ENCODE measurements around the gene PPP6R2. TPM values are rescaled to one million over a fixed set of nuclear protein-coding genes. Genes with fewer than 3 reads are reported as not detected.

PPP6R2 gene
- total RNA-seq, 1 experiment from 2014 or later: 42.6 TPM

DNA sequence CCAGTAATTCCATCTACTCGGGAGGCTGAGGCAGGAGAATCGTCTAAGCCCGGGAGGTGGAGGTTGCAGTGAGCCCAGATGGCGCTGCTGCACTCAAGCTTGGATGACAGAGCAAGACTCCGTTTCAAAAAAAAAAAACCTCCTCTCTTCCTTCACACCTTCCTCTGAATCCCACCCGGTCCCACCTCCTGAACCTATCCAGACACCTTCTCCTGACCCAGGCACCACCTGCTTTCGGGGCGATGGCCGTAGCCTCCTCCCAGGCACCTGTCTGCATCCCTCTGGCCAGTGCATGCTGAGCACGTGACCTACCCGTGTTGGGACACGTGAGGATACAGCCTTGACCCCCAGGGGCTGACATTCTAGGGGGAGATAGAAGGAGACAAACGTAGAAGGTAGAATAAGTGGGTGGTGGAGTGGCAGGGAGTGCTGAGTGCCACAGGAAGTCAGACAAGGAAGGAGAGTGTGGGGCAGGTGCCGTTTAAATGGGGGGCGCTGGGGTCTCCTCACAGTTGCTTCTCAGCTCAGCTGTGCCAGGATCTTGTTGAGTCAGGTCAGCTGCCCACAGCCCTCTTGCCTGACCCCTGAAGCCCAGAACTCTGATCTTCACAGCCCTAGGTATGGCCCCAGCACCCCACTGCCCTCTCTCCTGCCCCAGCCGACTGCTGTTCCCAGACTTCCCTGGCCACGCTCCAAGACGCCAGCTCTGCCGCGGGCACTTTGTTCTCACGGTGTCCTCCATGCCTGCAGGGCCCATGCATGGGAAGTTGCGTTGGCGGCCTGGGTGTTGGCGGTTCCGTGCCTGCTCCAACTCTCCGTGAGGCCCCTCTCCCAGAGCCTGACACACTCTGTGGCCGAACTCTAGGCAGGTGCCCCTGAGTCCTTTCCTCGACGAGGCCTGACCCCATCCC is 142.3 kb downstream of the PPP6R2 start:
- Mint-ChIP-seq H3K4me1 (peaks cover 3 to 6% of the 10 kb centered on the region in 2 experiments; a peak in 2 of 4 replicates), H3K27me3 (ENCODE audit: low read depth) (peaks cover 9% of the 10 kb centered on the region), H3K9me3 (no peaks in the 10 kb centered on the region), H3K4me3 (no peak overlapping the region), H3K27ac (peak overlapping the region in 1 of 3 experiments; percentile 51; a peak in 2 of 7 replicates), H3K36me3 (ENCODE audit: insufficient read depth in 1 of 3, low read depth in 3 of 3) (peaks cover 0 to 2% (median 0%) of the 10 kb centered on the region in 3 experiments; a peak in 1 of 7 replicates)
- Histone ChIP-seq H2BK120ac (ENCODE audit: low read depth, low read length, poor library complexity, severe bottlenecking) (no peak overlapping the region), H3K79me1 (ENCODE audit: insufficient read depth, low read depth, low read length, poor library complexity, severe bottlenecking) (no peaks in the 10 kb centered on the region), H4K20me1 (ENCODE audit: control insufficient read depth, insufficient read depth, insufficient read length) (no peaks in the 10 kb centered on the region), H2BK20ac (ENCODE audit: low read depth, low read length, poor library complexity, severe bottlenecking) (no peak overlapping the region), H2AFZ (ENCODE audit: low read length) (no peak overlapping the region), H4K5ac (ENCODE audit: insufficient read length, low read depth, low read length) (no peak overlapping the region), H3K23ac (ENCODE audit: insufficient read length, low read depth, low read length) (no peak overlapping the region), H3K18ac (ENCODE audit: insufficient read length, low read depth, low read length) (no peak overlapping the region), H4K91ac (ENCODE audit: insufficient read length, low read depth, low read length) (no peak overlapping the region), H3K79me2 (ENCODE audit: insufficient read depth, low read length) (no peaks in the 10 kb centered on the region), H2AK5ac (ENCODE audit: insufficient read length, low read length) (no peak overlapping the region), H3K4ac (ENCODE audit: low read depth, low read length) (no peak overlapping the region), H3K4me2 (ENCODE audit: insufficient read depth, insufficient read length, low read length) (no peak overlapping the region), H3K27me3 (ENCODE audit: insufficient read depth, low read length) (peaks cover under 1% of the 10 kb centered on the region; the same call in 1 of the 2 replicates), H2BK12ac (ENCODE audit: insufficient read length, low read depth, low read length) (no peak overlapping the region), H4K8ac (replicated peaks; ENCODE audit: insufficient read length, low read depth, low read length) (no peak overlapping the region), H3K56ac (ENCODE audit: insufficient read length, low read depth, low read length) (no peak overlapping the region), H3T11ph (ENCODE audit: low read length) (no peak overlapping the region), H3K9ac (ENCODE audit: extremely low read depth, insufficient read length, low read length) (no peak overlapping the region), H2BK5ac (ENCODE audit: insufficient read length, low read length) (no peak overlapping the region), H3K27ac (ENCODE audit: insufficient read length, low read depth, low read length) (no peak overlapping the region), H2BK15ac (ENCODE audit: low read depth, low read length) (no peak overlapping the region), H3K14ac (ENCODE audit: insufficient read depth, low read length) (no peak overlapping the region), H3K23me2 (ENCODE audit: insufficient read length, low read depth, low read length, poor library complexity, severe bottlenecking) (peaks cover 5% of the 10 kb centered on the region), H3K4me1 (ENCODE audit: insufficient read depth, low read length) (no peaks in the 10 kb centered on the region), H3K9me3 (ENCODE audit: control insufficient read depth, low read depth, low read length) (no peaks in the 10 kb centered on the region)
- WGBS (ENCODE audit: extremely low coverage, insufficient read length, low lambda C conversion rate): no CpG with 5 or more reads among the region's 29 CpGs
- no peak for DNase-seq
- TF ChIP-seq, protein P1, sequence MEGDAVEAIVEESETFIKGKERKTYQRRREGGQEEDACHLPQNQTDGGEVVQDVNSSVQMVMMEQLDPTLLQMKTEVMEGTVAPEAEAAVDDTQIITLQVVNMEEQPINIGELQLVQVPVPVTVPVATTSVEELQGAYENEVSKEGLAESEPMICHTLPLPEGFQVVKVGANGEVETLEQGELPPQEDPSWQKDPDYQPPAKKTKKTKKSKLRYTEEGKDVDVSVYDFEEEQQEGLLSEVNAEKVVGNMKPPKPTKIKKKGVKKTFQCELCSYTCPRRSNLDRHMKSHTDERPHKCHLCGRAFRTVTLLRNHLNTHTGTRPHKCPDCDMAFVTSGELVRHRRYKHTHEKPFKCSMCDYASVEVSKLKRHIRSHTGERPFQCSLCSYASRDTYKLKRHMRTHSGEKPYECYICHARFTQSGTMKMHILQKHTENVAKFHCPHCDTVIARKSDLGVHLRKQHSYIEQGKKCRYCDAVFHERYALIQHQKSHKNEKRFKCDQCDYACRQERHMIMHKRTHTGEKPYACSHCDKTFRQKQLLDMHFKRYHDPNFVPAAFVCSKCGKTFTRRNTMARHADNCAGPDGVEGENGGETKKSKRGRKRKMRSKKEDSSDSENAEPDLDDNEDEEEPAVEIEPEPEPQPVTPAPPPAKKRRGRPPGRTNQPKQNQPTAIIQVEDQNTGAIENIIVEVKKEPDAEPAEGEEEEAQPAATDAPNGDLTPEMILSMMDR (conservative IDR thresholded peaks at IDR 0.05): no peak

Measured in H9 (cell line).